Gastroesophageal sphincter (tissue), 3 donors: ENCODE results near the gene ARHGAP25.

Experiments used
- CTCF ChIP-seq, 4 experiments: fragments of 200-600 bp in 2 of 4; fragments of 450-650 bp in 2 of 4; sonication (generic) in 1 of 4; IDR thresholded peaks; one replicate each; pipeline ENCODE4 v1.5.1; 2017 to 2019; ENCODE audit warnings: antibody characterized with exemption in 4 of 4, mild to moderate bottlenecking in 2 of 4, moderate library complexity in 2 of 4
- EP300 ChIP-seq: sonication (generic); formaldehyde crosslinking; IDR thresholded peaks from one replicate; pipeline ENCODE4 v1.6.1; 2017; ENCODE audit warnings: antibody characterized with exemption, mild to moderate bottlenecking
- POLR2A ChIP-seq, 2 donors: fragments of 450-650 bp; IDR thresholded peaks; one replicate each; pipeline ENCODE4 v1.6.1; 2017; ENCODE audit warnings: antibody characterized with exemption in 2 of 2, mild to moderate bottlenecking in 2 of 2, moderate library complexity in 1 of 2
- POLR2AphosphoS5 ChIP-seq: sonication (generic); formaldehyde crosslinking; IDR thresholded peaks from one replicate; pipeline ENCODE4 v1.6.1; 2017; ENCODE audit warnings: antibody characterized with exemption

GRCh38 chr2:68744366-68744912, 9.8 kb downstream of the ARHGAP25 start:
- TF ChIP-seq POLR2A (IDR thresholded peaks at IDR 0.05) (no peak), CTCF (IDR thresholded peaks at IDR 0.05) (no peak), POLR2AphosphoS5 (no peak), EP300 (no peak)
